GM12874 (cell line): ENCODE measurements around the gene SPATA31E1.

Experiments used
- CTCF ChIP-seq: IDR thresholded peaks from 2 replicates; pipeline ENCODE4 v1.5.1; 2011; ENCODE audit warnings: low read depth, mild to moderate bottlenecking, control low read depth, low read length, moderate library complexity; ENCODE audit not compliant: insufficient read depth

The SPATA31E1 gene

GRCh38 chr9:87887661-87888480, 5.2 kb downstream of the SPATA31E1 start:
- TF ChIP-seq CTCF: no peak

- no peak for TF ChIP-seq CTCF
These were observed 5.8 kb downstream of the SPATA31E1 start for GRCh38 chr9:87888501-87888900.

- TF ChIP-seq CTCF: no peak
These were observed 6.6 kb downstream of the SPATA31E1 start for GRCh38 chr9:87889065-87889881.

- TF ChIP-seq CTCF: no peak
These were observed 7.2 kb downstream of the SPATA31E1 start for GRCh38 chr9:87889882-87890252.

GRCh38 chr9:87890837-87891236, 8.2 kb downstream of the SPATA31E1 start:
- TF ChIP-seq CTCF: no peak

- TF ChIP-seq CTCF: no peak
These were observed 9.1 kb downstream of the SPATA31E1 start for GRCh38 chr9:87891754-87892153.

GRCh38 chr9:87892956-87893355, 10.3 kb downstream of the SPATA31E1 start:
- no peak for TF ChIP-seq CTCF
